IMR-90 (cell line): ENCODE data around the gene ERBB4. TPM values are rescaled to one million over a fixed set of nuclear protein-coding genes. Genes with fewer than 3 reads are reported as not detected.

Experiments
- ATAC-seq: fragments of 200-7000 bp; cut with Tn5 transposase; 2 replicates; pipeline ENCODE4 v1.9.1; 2020; ENCODE audit warnings: low read depth, mild to moderate bottlenecking, moderate library complexity
- BruUV-seq: library from RNA; stranded (reverse); fragments of 400-500 nt; replicated peaks from 2 replicates; lab custom pipeline; 2021; lab: Mats Ljungman, UMichigan
- CTCF ChIA-PET: fragments of 300-600 bp; formaldehyde crosslinking; extraction: SDS; loops from one replicate; lab custom pipeline; 2021; ENCODE audit warnings: antibody characterized with exemption; lab: Yijun Ruan, JAX
- POLR2A ChIA-PET: fragments of 300-600 bp; sonication (Branson Sonifier 250); formaldehyde crosslinking; loops from one replicate; lab custom pipeline; 2022; ENCODE audit warnings: antibody characterized with exemption; ENCODE audit not compliant: unreplicated experiment; lab: Charles Lee
- DNase-seq: peaks from one replicate; pipeline ENCODE4 v3.0.0; 2013
- H2AFZ ChIP-seq: replicated peaks from 2 replicates; pipeline ENCODE3; 2013; ENCODE audit warnings: low read length, mild to moderate bottlenecking; ENCODE audit not compliant: poor library complexity
- H2AK5ac ChIP-seq: 2 replicates; pipeline ENCODE4 v1.6.1; 2013; ENCODE audit warnings: low read depth, low read length, inconsistent platforms
- H2AK9ac ChIP-seq: replicated peaks from 2 replicates; pipeline ENCODE3; 2013; ENCODE audit warnings: mild to moderate bottlenecking, low read depth, low read length, moderate library complexity; ENCODE audit not compliant: poor library complexity
- H2BK120ac ChIP-seq: 2 replicates; pipeline ENCODE4 v1.6.1; 2013; ENCODE audit warnings: low read depth, low read length, inconsistent platforms
- H2BK15ac ChIP-seq: 3 replicates; pipeline ENCODE4 v1.6.1; 2013; ENCODE audit warnings: low read depth, low read length, inconsistent platforms
- H2BK20ac ChIP-seq: 2 replicates; pipeline ENCODE4 v1.6.1; 2013; ENCODE audit warnings: low read depth, mild to moderate bottlenecking, inconsistent platforms, low read length, moderate library complexity
- H2BK5ac ChIP-seq: 2 replicates; pipeline ENCODE4 v1.6.1; 2013; ENCODE audit warnings: mild to moderate bottlenecking, low read depth, low read length, inconsistent platforms; ENCODE audit not compliant: poor library complexity, severe bottlenecking
- H3K14ac ChIP-seq: replicated peaks from 2 replicates; pipeline ENCODE4 v1.6.1; 2013; ENCODE audit warnings: low read depth, low read length, inconsistent platforms
- H3K18ac ChIP-seq: 2 replicates; pipeline ENCODE4 v1.6.1; 2013; ENCODE audit warnings: low read depth, low read length, control low read depth
- H3K23ac ChIP-seq: 2 replicates; pipeline ENCODE4 v1.6.1; 2013; ENCODE audit warnings: low read depth, low read length, inconsistent platforms
- H3K27ac ChIP-seq: 2 replicates; pipeline ENCODE4 v1.5.1; 2013; ENCODE audit warnings: mild to moderate bottlenecking, control low read depth, low read length; ENCODE audit not compliant: insufficient read depth
- H3K27me3 ChIP-seq: 2 replicates; pipeline ENCODE4 v1.6.1; 2013; ENCODE audit warnings: low read length; ENCODE audit not compliant: control insufficient read depth, insufficient read depth
- H3K36me3 ChIP-seq: 2 replicates; pipeline ENCODE4 v1.6.1; 2013; ENCODE audit warnings: low read length, mixed read lengths; ENCODE audit not compliant: control insufficient read depth, insufficient read depth
- H3K4ac ChIP-seq: 2 replicates; pipeline ENCODE4 v1.6.1; 2013; ENCODE audit warnings: low read depth, low read length, inconsistent platforms
- H3K4me1 ChIP-seq: 2 replicates; pipeline ENCODE4 v1.6.1; 2013; ENCODE audit warnings: low read length, mixed read lengths; ENCODE audit not compliant: control insufficient read depth, insufficient read depth
- H3K4me2 ChIP-seq: 2 replicates; pipeline ENCODE4 v1.6.1; 2013; ENCODE audit warnings: low read depth, mild to moderate bottlenecking, control low read depth, low read length, moderate library complexity
- H3K4me3 ChIP-seq: 2 replicates; pipeline ENCODE4 v1.5.1; 2013; ENCODE audit warnings: low read depth, mild to moderate bottlenecking, control low read depth, low read length, moderate library complexity; ENCODE audit not compliant: insufficient read depth
- H3K56ac ChIP-seq: 2 replicates; pipeline ENCODE4 v1.6.1; 2013; ENCODE audit warnings: low read length, inconsistent platforms; ENCODE audit not compliant: insufficient read depth; ENCODE audit errors: extremely low read depth
- H3K79me1 ChIP-seq, 2 experiments: 2 replicates each; pipeline ENCODE4 v1.6.1; 2013; ENCODE audit warnings: low read length in 2 of 2, inconsistent platforms in 1 of 2, low read depth in 1 of 2
- H3K9ac ChIP-seq: 2 replicates; pipeline ENCODE4 v1.6.1; 2013; ENCODE audit warnings: low read depth, low read length, control low read depth
- H3K9me1 ChIP-seq: 2 replicates; pipeline ENCODE4 v1.6.1; 2013; ENCODE audit warnings: low read length, inconsistent platforms; ENCODE audit not compliant: insufficient read depth
- H3K9me3 ChIP-seq: 2 replicates; pipeline ENCODE4 v1.6.1; 2013; ENCODE audit warnings: low read length; ENCODE audit not compliant: control insufficient read depth, insufficient read depth
- H4K20me1 ChIP-seq: 2 replicates; pipeline ENCODE4 v1.6.1; 2013; ENCODE audit warnings: low read length, inconsistent platforms; ENCODE audit not compliant: insufficient read depth
- H4K5ac ChIP-seq: 2 replicates; pipeline ENCODE4 v1.6.1; 2013; ENCODE audit warnings: mild to moderate bottlenecking, low read depth, low read length, control low read depth
- H4K8ac ChIP-seq, 2 experiments: 2 replicates each; pipeline ENCODE4 v1.6.1; 2013; ENCODE audit warnings: low read depth in 2 of 2, low read length in 2 of 2, control low read depth in 1 of 2, inconsistent platforms in 1 of 2
- H4K91ac ChIP-seq: 2 replicates; pipeline ENCODE4 v1.6.1; 2013; ENCODE audit warnings: low read depth, low read length, inconsistent platforms; ENCODE audit not compliant: insufficient read depth
- CHD1 ChIP-seq: IDR thresholded peaks from 2 replicates; pipeline ENCODE4 v1.6.1; 2012; ENCODE audit warnings: low read depth, low read length, improper control_type of control experiment
- FOS ChIP-seq: fragments of 150-350 bp; IDR thresholded peaks from 2 replicates; pipeline ENCODE4 v1.6.1; 2016; ENCODE audit warnings: low read depth, low read length
- MAFK ChIP-seq: IDR thresholded peaks from 2 replicates; pipeline ENCODE4 v1.6.1; 2012; ENCODE audit warnings: low read depth, low read length, improper control_type of control experiment
- MAZ ChIP-seq: IDR thresholded peaks from 2 replicates; pipeline ENCODE4 v1.6.1; 2012; ENCODE audit warnings: low read depth, mild to moderate bottlenecking, low read length, improper control_type of control experiment, moderate library complexity, borderline replicate concordance
- MXI1 ChIP-seq: IDR thresholded peaks from 2 replicates; pipeline ENCODE4 v1.6.1; 2012; ENCODE audit warnings: low read depth, mild to moderate bottlenecking, low read length, moderate library complexity, borderline replicate concordance
- WGBS, 2 experiments: methylation state at CpG; one replicate each; pipeline versions ENCODE4 v1.1.5 to v1.1.7; 2013; ENCODE audit warnings: missing lambda C conversion rate in 2 of 2; ENCODE audit not compliant: insufficient read length in 1 of 2; ENCODE audit errors: extremely low coverage in 2 of 2; 5-methylcytosine and 5-hydroxymethylcytosine counted together
- dilution Hi-C: fragments of 300-500 bp; cut with HindIII; formaldehyde crosslinking; loops from one replicate; pipeline ENCODE4 v1.14.3; 2018; ENCODE audit warnings: low sequenced_read_pairs; ENCODE audit not compliant: unreplicated experiment
- in situ Hi-C: fragments of 300-500 bp; cut with MboI; formaldehyde crosslinking; loops from 3 replicates; pipeline ENCODE4 v1.14.3; 2019; ENCODE audit warnings: low sequenced_read_pairs, inconsistent platforms, mixed read lengths
- intact Hi-C: fragments of 100-400 bp; cut with micrococcal nuclease; formaldehyde crosslinking; loops from 2 replicates; pipeline ENCODE4 v1.10.0; 2022
- polyA plus RNA-seq, 3 experiments: library from polyadenylated mRNA; depleted of rRNA; stranded (reverse); fragments of >200 nt; gene quantifications; 2 replicates each; pipeline ENCODE4 v1.2.3, GENCODE V29; 2012; ENCODE audit warnings: low replicate concordance in 1 of 3
- total RNA-seq: library from RNA; depleted of rRNA; stranded (reverse); fragments of >200 nt; gene quantifications from 2 replicates; pipeline ENCODE4 v1.2.3, GENCODE V29; 2012

Gene ERBB4
- total and polyA plus RNA-seq, 2 of the 4 experiments (the other 2 are of a cell fraction), result not detected

DNA sequence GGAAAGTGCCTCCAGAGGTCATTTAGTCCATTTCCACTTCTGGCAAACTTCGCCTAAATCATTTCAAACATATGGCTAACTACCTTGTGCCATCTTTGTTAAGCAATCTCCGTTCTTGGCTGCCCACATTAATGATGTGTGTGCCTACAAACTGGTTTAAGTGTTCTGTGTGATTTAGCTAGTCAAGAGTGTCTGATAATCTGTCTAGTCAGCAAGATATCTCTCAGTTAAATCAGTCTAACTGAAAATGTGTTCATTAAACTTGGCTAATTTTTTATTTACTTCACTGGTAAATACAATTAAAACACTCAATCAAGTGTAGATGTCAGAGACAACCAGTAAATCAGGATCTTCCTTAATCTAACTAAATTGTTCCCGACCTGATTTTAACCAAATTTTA, 352.4 kb downstream of the ERBB4 start:
- no peaks in the 10 kb centered on the region for H3K36me3 ChIP-seq
- H2BK120ac ChIP-seq, result no peak overlapping the region
- no peaks in the 10 kb centered on the region for H3K9me1 ChIP-seq
- no peak overlapping the region for H3K14ac ChIP-seq
- H3K4ac ChIP-seq, result no peak overlapping the region
- DNase-seq (no peak), ATAC-seq (no peak)
- no peak overlapping the region for H3K56ac ChIP-seq
- CTCF ChIA-PET, result no interaction called here
- no peak overlapping the region for H4K91ac ChIP-seq
- H4K20me1 ChIP-seq, result no peaks in the 10 kb centered on the region
- POLR2A ChIA-PET, result no interaction called here
- no peak overlapping the region for H2BK20ac ChIP-seq
- H3K23ac ChIP-seq, result no peak overlapping the region
- no peaks in the 10 kb centered on the region for H3K27me3 ChIP-seq
- H2BK15ac ChIP-seq, result no peak overlapping the region
- no peak overlapping the region for H3K9ac ChIP-seq
- H3K4me1 ChIP-seq, result no peaks in the 10 kb centered on the region
- dilution Hi-C loops (no loop called here), in situ Hi-C loops (no loop called here), intact Hi-C loops (no loop called here)
- H4K8ac ChIP-seq, result no peak overlapping the region
- H2AK9ac ChIP-seq, result no peak overlapping the region
- no peaks in the 10 kb centered on the region for H3K79me1 ChIP-seq
- H3K18ac ChIP-seq, result no peak overlapping the region
- no peak overlapping the region for H2AFZ ChIP-seq
- no TSS peak for BruUV-seq
- no peak overlapping the region for H2AK5ac ChIP-seq
- peak; percentile 97 for TF ChIP-seq MAFK
- no peak for TF ChIP-seq MAZ
- TF ChIP-seq CHD1, result no peak
- TF ChIP-seq MXI1, result no peak
- TF ChIP-seq FOS, result no peak
- H4K5ac ChIP-seq, result no peak overlapping the region
- no peak overlapping the region for H2BK5ac ChIP-seq
- H3K9me3 ChIP-seq, result no peaks in the 10 kb centered on the region
- H3K27ac ChIP-seq, result no peak overlapping the region
- H3K4me2 ChIP-seq, result no peak overlapping the region
- no peak overlapping the region for H3K4me3 ChIP-seq
- no CpG with 5 or more reads among the region's 3 CpGs for WGBS, 2 experiments
